ENCODE measurements around the gene PIGQ.

Gene PIGQ

GRCh38 chr16:630249-630814 lies 60.6 kb downstream of the PIGQ start:
- Histone ChIP-seq H3K18ac (ENCODE audit: low read length) (peak overlapping the region; percentile 100), H3K79me1 (ENCODE audit: low read depth, low read length) (peaks cover 17% of the 10 kb centered on the region), H3K27ac (replicated peaks; ENCODE audit: low read length) (peak overlapping the region; percentile 99), H3K23ac (ENCODE audit: low read depth, low read length, poor library complexity) (peak overlapping the region; percentile 80), H3K9ac (ENCODE audit: low read depth, low read length, poor library complexity) (peak overlapping the region; percentile 89), H2BK5ac (ENCODE audit: low read length) (peak overlapping the region; percentile 99), H2BK120ac (ENCODE audit: low read depth, low read length) (peak overlapping the region; percentile 95), H4K91ac (ENCODE audit: low read depth, low read length, poor library complexity) (peak overlapping the region; percentile 97), H2AK5ac (ENCODE audit: low read depth, low read length) (peak overlapping the region; percentile 95), H3K36me3 (replicated peaks in 1 of 2; ENCODE audit: control insufficient read depth in 2 of 2, insufficient read depth in 2 of 2, low read length in 2 of 2) (peaks cover 15 to 56% of the 10 kb centered on the region in 2 donors), H4K8ac (ENCODE audit: low read depth, low read length) (peak overlapping the region; percentile 97), H3K4me1 (ENCODE audit: control insufficient read depth in 2 of 2, insufficient read depth in 1 of 2, low read depth in 1 of 2, low read length in 2 of 2) (peaks cover 25 to 32% of the 10 kb centered on the region in 2 donors), H3K4ac (ENCODE audit: low read length) (peak overlapping the region; percentile 90), H2BK15ac (ENCODE audit: low read length) (peak overlapping the region; percentile 87), H3K9me3 (replicated peaks in 1 of 2; ENCODE audit: control insufficient read depth in 2 of 2, insufficient read depth in 1 of 2, low read depth in 1 of 2, low read length in 2 of 2) (no peaks in the 10 kb centered on the region), H2AFZ (ENCODE audit: low read length) (peak overlapping the region; percentile 31), H3K4me3 (ENCODE audit: low read length in 2 of 2) (peak overlapping the region; percentile 3 to 57), H3K14ac (ENCODE audit: low read length) (peak overlapping the region; percentile 84), H3K27me3 (ENCODE audit: control insufficient read depth in 3 of 3, insufficient read depth in 3 of 3, low read depth in 1 of 3, low read length in 3 of 3) (peaks cover 0 to 1% (median 0%) of the 10 kb centered on the region in 3 experiments), H2BK12ac (ENCODE audit: low read length) (peak overlapping the region; percentile 18), H3K4me2 (ENCODE audit: insufficient read depth, low read length, poor library complexity, severe bottlenecking) (peak overlapping the region; percentile 90)
- no CpG with 5 or more reads among the region's 29 CpGs for WGBS, 2 donors (ENCODE audit: extremely low coverage in 2 of 2, insufficient read length in 2 of 2, insufficient replicate concordance in 1 of 2)
- DNase-seq (ENCODE audit: low spot score), result no peak

DNA sequence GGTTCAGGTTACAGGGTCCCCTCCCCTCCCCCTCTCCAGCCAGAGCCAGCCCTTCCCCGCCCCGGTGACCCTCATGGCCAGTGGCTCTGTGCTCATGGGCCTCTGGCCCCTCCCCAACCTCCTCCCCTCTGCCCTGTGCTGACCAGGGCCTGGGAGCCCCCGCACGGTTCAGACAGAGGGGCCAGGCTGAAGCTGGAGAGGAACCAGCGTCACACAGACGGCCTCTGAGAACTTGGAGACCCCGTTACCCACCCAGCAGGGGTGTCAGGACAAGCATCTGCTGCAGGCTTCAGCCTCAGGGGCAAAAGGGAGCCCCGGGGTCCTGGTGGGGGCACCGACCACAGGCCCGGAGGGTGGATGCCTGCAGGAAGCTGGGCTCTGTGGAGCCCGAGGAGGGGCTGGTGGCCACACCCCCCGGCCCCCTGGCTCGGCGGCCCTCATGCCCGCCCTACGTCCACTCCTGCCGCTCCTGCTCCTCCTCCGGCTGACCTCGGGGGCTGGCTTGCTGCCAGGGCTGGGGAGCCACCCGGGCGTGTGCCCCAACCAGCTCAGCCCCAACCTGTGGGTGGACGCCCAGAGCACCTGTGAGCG lies 61.1 kb downstream of the PIGQ start, which contains the start of gene WFIKKN1:
Gene WFIKKN1, plus strand, starts transcription at position 171 of the 591 bp plus-strand sequence. Its CDS starts 269 bp downstream, at position 440.
- DNase-seq (ENCODE audit: low spot score), result peak; percentile 93
- peak within 1 kb of the TSS; percentile 85 for H3K23ac ChIP-seq (ENCODE audit: low read depth, low read length, poor library complexity)
- H3K9ac ChIP-seq (ENCODE audit: low read depth, low read length, poor library complexity), result peak within 1 kb of the TSS; percentile 96
- H4K8ac ChIP-seq (ENCODE audit: low read depth, low read length), result peak within 1 kb of the TSS; percentile 97
- H3K36me3 ChIP-seq (replicated peaks in 1 of 2; ENCODE audit: control insufficient read depth in 2 of 2, insufficient read depth in 2 of 2, low read length in 2 of 2), result peaks cover 15 to 50% of the 10 kb centered on the region in 2 donors
- H3K27ac ChIP-seq (replicated peaks; ENCODE audit: low read length), result peak within 1 kb of the TSS; percentile 99
- H3K18ac ChIP-seq (ENCODE audit: low read length), result peak within 1 kb of the TSS; percentile 100
- peak within 1 kb of the TSS; percentile 84 for H3K14ac ChIP-seq (ENCODE audit: low read length)
- peak within 1 kb of the TSS; percentile 90 for H3K4me2 ChIP-seq (ENCODE audit: insufficient read depth, low read length, poor library complexity, severe bottlenecking)
- WGBS, 2 donors (ENCODE audit: extremely low coverage in 2 of 2, insufficient read length in 2 of 2, insufficient replicate concordance in 1 of 2), result no CpG with 5 or more reads among the region's 23 CpGs
- H3K27me3 ChIP-seq (ENCODE audit: control insufficient read depth in 3 of 3, insufficient read depth in 3 of 3, low read depth in 1 of 3, low read length in 3 of 3), result peaks cover 0 to 1% (median 0%) of the 10 kb centered on the region in 3 experiments
- peak within 1 kb of the TSS; percentile 87 for H2BK15ac ChIP-seq (ENCODE audit: low read length)
- peak within 1 kb of the TSS; percentile 100 for H2AK5ac ChIP-seq (ENCODE audit: low read depth, low read length)
- H3K4ac ChIP-seq (ENCODE audit: low read length), result peak within 1 kb of the TSS; percentile 95
- H3K4me3 ChIP-seq (ENCODE audit: low read length in 2 of 2), result peak within 1 kb of the TSS; percentile 57 to 79
- H2BK5ac ChIP-seq (ENCODE audit: low read length), result peak within 1 kb of the TSS; percentile 99
- peak within 1 kb of the TSS; percentile 99 for H2BK12ac ChIP-seq (ENCODE audit: low read length)
- H2AFZ ChIP-seq (ENCODE audit: low read length), result peak within 1 kb of the TSS; percentile 83
- peak within 1 kb of the TSS; percentile 95 for H2BK120ac ChIP-seq (ENCODE audit: low read depth, low read length)
- H3K9me3 ChIP-seq (replicated peaks in 1 of 2; ENCODE audit: control insufficient read depth in 2 of 2, insufficient read depth in 1 of 2, low read depth in 1 of 2, low read length in 2 of 2), result no peaks in the 10 kb centered on the region
- peaks cover 28 to 35% of the 10 kb centered on the region in 2 donors for H3K4me1 ChIP-seq (ENCODE audit: control insufficient read depth in 2 of 2, insufficient read depth in 1 of 2, low read depth in 1 of 2, low read length in 2 of 2)
- peak within 1 kb of the TSS; percentile 97 for H4K91ac ChIP-seq (ENCODE audit: low read depth, low read length, poor library complexity)
- H3K79me1 ChIP-seq (ENCODE audit: low read depth, low read length), result peaks cover 20% of the 10 kb centered on the region

DNA sequence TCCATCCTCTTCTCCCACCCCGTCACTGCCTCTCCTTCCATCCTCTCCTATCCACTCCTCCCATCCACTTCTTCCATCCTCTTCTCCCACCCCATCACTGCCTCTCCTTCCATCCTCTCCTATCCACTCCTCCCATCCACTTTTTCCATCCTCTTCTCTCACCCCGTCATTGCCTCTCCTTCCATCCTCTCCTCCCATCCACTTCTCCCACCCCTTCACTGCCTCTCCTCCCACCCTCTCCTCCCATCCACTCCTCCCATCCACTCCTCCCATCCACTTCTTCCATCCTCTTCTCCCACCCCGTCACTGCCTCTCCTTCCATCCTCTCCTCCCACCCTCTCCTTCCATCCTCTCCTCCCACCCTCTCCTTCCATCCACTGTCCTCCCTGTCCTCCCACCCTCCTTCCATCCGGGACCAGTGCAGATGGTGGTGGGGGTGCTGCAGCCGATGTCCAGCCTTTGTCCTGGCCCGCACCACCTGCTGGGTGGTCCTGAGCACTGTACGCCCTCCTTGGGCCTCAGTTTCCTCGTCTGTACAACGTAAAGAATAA lies 62.1 kb downstream of the PIGQ start:
- Histone ChIP-seq H3K23ac (ENCODE audit: low read depth, low read length, poor library complexity) (peak overlapping the region; percentile 89), H2BK15ac (ENCODE audit: low read length) (peak overlapping the region; percentile 81), H3K18ac (ENCODE audit: low read length) (peak overlapping the region; percentile 93), H3K27me3 (ENCODE audit: control insufficient read depth in 3 of 3, insufficient read depth in 3 of 3, low read depth in 1 of 3, low read length in 3 of 3) (peaks cover 0 to 1% (median 0%) of the 10 kb centered on the region in 3 experiments), H3K4me2 (ENCODE audit: insufficient read depth, low read length, poor library complexity, severe bottlenecking) (no peak overlapping the region), H2BK120ac (ENCODE audit: low read depth, low read length) (no peak overlapping the region), H3K14ac (ENCODE audit: low read length) (peak overlapping the region; percentile 71), H3K27ac (replicated peaks; ENCODE audit: low read length) (no peak overlapping the region), H3K4me1 (ENCODE audit: control insufficient read depth in 2 of 2, insufficient read depth in 1 of 2, low read depth in 1 of 2, low read length in 2 of 2) (peaks cover 28 to 35% of the 10 kb centered on the region in 2 donors), H2BK5ac (ENCODE audit: low read length) (no peak overlapping the region), H3K4me3 (ENCODE audit: low read length in 2 of 2) (peak overlapping the region in 1 of 2 donors; percentile 12), H3K9ac (ENCODE audit: low read depth, low read length, poor library complexity) (peak overlapping the region; percentile 60), H3K36me3 (replicated peaks in 1 of 2; ENCODE audit: control insufficient read depth in 2 of 2, insufficient read depth in 2 of 2, low read length in 2 of 2) (peaks cover 15 to 44% of the 10 kb centered on the region in 2 donors), H2AK5ac (ENCODE audit: low read depth, low read length) (peak overlapping the region; percentile 94), H4K91ac (ENCODE audit: low read depth, low read length, poor library complexity) (peak overlapping the region; percentile 53), H3K4ac (ENCODE audit: low read length) (peak overlapping the region; percentile 84), H2BK12ac (ENCODE audit: low read length) (peak overlapping the region; percentile 73), H3K9me3 (replicated peaks in 1 of 2; ENCODE audit: control insufficient read depth in 2 of 2, insufficient read depth in 1 of 2, low read depth in 1 of 2, low read length in 2 of 2) (no peaks in the 10 kb centered on the region), H4K8ac (ENCODE audit: low read depth, low read length) (peak overlapping the region; percentile 96), H2AFZ (ENCODE audit: low read length) (no peak overlapping the region), H3K79me1 (ENCODE audit: low read depth, low read length) (peaks cover 22% of the 10 kb centered on the region)
- DNase-seq (ENCODE audit: low spot score), result no peak
- WGBS, 2 donors (ENCODE audit: extremely low coverage in 2 of 2, insufficient read length in 2 of 2, insufficient replicate concordance in 1 of 2), result 100% methylated on average over 2 of the region's 9 CpGs; no CpG with 5 or more reads in 1 of the 2 donors
